ENCODE results near the gene FHOD3. TPM values are rescaled to one million over a fixed set of nuclear protein-coding genes. Genes with fewer than 3 reads are reported as not detected.
A peak's percentile ranks its signal among the peaks of the same experiment; 100 is the strongest.

The FHOD3 gene
- total and polyA plus RNA-seq, 5 experiments from 2014 or later, result not detected

- H3K36me3 Mint-ChIP-seq, result no peaks in the 10 kb centered on the region
- ATAC-seq, result no peak
- DNase-seq, result no peak
- H3K4me1 Mint-ChIP-seq, result peaks cover 0 to 4% (median 0%) of the 10 kb centered on the region in 4 donors
- no peak overlapping the region for H3K4me3 Mint-ChIP-seq
- POLR2A ChIA-PET, result no interaction called here
- no peak overlapping the region for H3K27ac Mint-ChIP-seq
- H3K9me3 Mint-ChIP-seq, result no peaks in the 10 kb centered on the region
- H3K27me3 Mint-ChIP-seq, result peaks cover 29 to 61% (median 44%) of the 10 kb centered on the region in 5 donors
Measured at GRCh38 chr18:36300211-36300610, 2.7 kb downstream of the FHOD3 start.

DNA sequence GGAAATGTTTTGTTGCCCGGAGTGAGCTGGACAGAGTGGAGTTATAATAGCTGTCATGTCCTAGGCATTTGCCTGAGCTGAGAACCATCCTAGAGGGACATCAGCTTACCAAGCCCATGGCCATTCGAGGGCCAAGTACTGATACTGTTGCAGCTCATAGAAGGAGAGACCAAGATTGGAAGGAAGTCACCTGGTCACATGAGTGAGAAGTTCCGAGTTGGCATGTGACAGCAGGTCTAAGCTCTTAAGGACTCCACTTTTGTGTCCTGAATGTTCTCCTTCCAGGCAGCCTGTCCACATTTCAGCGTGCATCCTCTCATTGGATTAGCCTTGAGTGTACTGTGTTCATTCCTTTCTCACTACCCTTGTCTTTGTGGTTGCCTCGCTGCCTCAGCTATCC, 4.4 kb downstream of the FHOD3 start:
- POLR2A ChIA-PET, result no interaction called here
- H3K27ac Mint-ChIP-seq, result no peak overlapping the region
- peaks cover 0 to 4% (median 0%) of the 10 kb centered on the region in 4 donors for H3K4me1 Mint-ChIP-seq
- no peaks in the 10 kb centered on the region for H3K36me3 Mint-ChIP-seq
- peaks cover 35 to 75% (median 57%) of the 10 kb centered on the region in 5 donors for H3K27me3 Mint-ChIP-seq
- H3K4me3 Mint-ChIP-seq, result no peak overlapping the region
- ATAC-seq (no peak), DNase-seq (no peak)
- no peaks in the 10 kb centered on the region for H3K9me3 Mint-ChIP-seq

- no peaks in the 10 kb centered on the region for H3K36me3 Mint-ChIP-seq
- no peak overlapping the region for H3K27ac Mint-ChIP-seq
- POLR2A ChIA-PET, result no interaction called here
- DNase-seq (no peak), ATAC-seq (no peak)
- peaks cover 0 to 4% (median 0%) of the 10 kb centered on the region in 4 donors for H3K4me1 Mint-ChIP-seq
- peaks cover 35 to 75% (median 59%) of the 10 kb centered on the region in 5 donors for H3K27me3 Mint-ChIP-seq
- no peak overlapping the region for H3K4me3 Mint-ChIP-seq
- H3K9me3 Mint-ChIP-seq, result no peaks in the 10 kb centered on the region
Measured at GRCh38 chr18:36302676-36303075, 5.2 kb downstream of the FHOD3 start.

GRCh38 chr18:36303211-36303844, 5.8 kb downstream of the FHOD3 start:
- peaks cover 36 to 78% (median 59%) of the 10 kb centered on the region in 5 donors for H3K27me3 Mint-ChIP-seq
- no peaks in the 10 kb centered on the region for H3K9me3 Mint-ChIP-seq
- H3K27ac Mint-ChIP-seq, result peak overlapping the region in 1 of 10 donors; percentile 53
- H3K36me3 Mint-ChIP-seq, result no peaks in the 10 kb centered on the region
- POLR2A ChIA-PET, result no interaction called here
- ATAC-seq (no peak), DNase-seq (no peak)
- no peak overlapping the region for H3K4me3 Mint-ChIP-seq
- H3K4me1 Mint-ChIP-seq, result peaks cover 0 to 4% (median 0%) of the 10 kb centered on the region in 4 donors

GRCh38 chr18:36304723-36305122, 7.2 kb downstream of the FHOD3 start:
- ATAC-seq (no peak), DNase-seq (no peak)
- POLR2A ChIA-PET, result no interaction called here
- peaks cover 32 to 81% (median 52%) of the 10 kb centered on the region in 5 donors for H3K27me3 Mint-ChIP-seq
- H3K36me3 Mint-ChIP-seq, result no peaks in the 10 kb centered on the region
- H3K27ac Mint-ChIP-seq, result no peak overlapping the region
- no peak overlapping the region for H3K4me3 Mint-ChIP-seq
- no peaks in the 10 kb centered on the region for H3K9me3 Mint-ChIP-seq
- no peaks in the 10 kb centered on the region for H3K4me1 Mint-ChIP-seq

DNA sequence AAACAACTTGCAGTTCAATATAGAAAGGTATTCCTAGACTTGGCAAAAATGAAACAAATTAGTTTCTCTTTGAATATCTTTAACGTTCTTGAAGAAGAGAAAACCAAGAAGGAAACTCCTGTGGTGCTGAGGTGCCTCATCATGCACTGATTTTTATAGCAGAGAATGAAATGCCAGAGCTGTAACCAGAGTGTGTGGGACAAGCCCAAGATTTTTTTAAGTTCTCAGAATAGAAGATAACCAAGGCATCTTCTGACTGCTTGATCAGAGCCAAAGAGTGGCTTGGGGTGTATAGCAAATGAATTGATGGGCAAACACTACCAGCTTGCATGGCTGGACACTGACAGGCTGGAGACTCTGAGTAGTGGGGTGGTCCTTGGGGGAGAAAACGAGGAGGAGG, 7.9 kb downstream of the FHOD3 start:
- no peak overlapping the region for H3K4me3 Mint-ChIP-seq
- DNase-seq (no peak), ATAC-seq (no peak)
- peaks cover 27 to 81% (median 46%) of the 10 kb centered on the region in 5 donors for H3K27me3 Mint-ChIP-seq
- H3K27ac Mint-ChIP-seq, result no peak overlapping the region
- no peaks in the 10 kb centered on the region for H3K36me3 Mint-ChIP-seq
- no peaks in the 10 kb centered on the region for H3K4me1 Mint-ChIP-seq
- POLR2A ChIA-PET, result no interaction called here
- no peaks in the 10 kb centered on the region for H3K9me3 Mint-ChIP-seq

GRCh38 chr18:36307513-36307912, 10.0 kb downstream of the FHOD3 start:
- Mint-ChIP-seq H3K9me3 (no peaks in the 10 kb centered on the region), H3K4me1 (no peaks in the 10 kb centered on the region), H3K27ac (no peak overlapping the region), H3K4me3 (no peak overlapping the region), H3K27me3 (peaks cover 33 to 86% (median 38%) of the 10 kb centered on the region in 5 donors), H3K36me3 (no peaks in the 10 kb centered on the region)
- DNase-seq (no peak), ATAC-seq (no peak)
- POLR2A ChIA-PET, result no interaction called here

- peaks cover 23 to 86% (median 31%) of the 10 kb centered on the region in 5 donors for H3K27me3 Mint-ChIP-seq
- POLR2A ChIA-PET, result no interaction called here
- no peaks in the 10 kb centered on the region for H3K36me3 Mint-ChIP-seq
- no peak overlapping the region for H3K4me3 Mint-ChIP-seq
- H3K27ac Mint-ChIP-seq, result no peak overlapping the region
- no peaks in the 10 kb centered on the region for H3K9me3 Mint-ChIP-seq
- ATAC-seq (no peak), DNase-seq (no peak)
- no peaks in the 10 kb centered on the region for H3K4me1 Mint-ChIP-seq
Measured at GRCh38 chr18:36308711-36309435, 11.4 kb downstream of the FHOD3 start.

DNA sequence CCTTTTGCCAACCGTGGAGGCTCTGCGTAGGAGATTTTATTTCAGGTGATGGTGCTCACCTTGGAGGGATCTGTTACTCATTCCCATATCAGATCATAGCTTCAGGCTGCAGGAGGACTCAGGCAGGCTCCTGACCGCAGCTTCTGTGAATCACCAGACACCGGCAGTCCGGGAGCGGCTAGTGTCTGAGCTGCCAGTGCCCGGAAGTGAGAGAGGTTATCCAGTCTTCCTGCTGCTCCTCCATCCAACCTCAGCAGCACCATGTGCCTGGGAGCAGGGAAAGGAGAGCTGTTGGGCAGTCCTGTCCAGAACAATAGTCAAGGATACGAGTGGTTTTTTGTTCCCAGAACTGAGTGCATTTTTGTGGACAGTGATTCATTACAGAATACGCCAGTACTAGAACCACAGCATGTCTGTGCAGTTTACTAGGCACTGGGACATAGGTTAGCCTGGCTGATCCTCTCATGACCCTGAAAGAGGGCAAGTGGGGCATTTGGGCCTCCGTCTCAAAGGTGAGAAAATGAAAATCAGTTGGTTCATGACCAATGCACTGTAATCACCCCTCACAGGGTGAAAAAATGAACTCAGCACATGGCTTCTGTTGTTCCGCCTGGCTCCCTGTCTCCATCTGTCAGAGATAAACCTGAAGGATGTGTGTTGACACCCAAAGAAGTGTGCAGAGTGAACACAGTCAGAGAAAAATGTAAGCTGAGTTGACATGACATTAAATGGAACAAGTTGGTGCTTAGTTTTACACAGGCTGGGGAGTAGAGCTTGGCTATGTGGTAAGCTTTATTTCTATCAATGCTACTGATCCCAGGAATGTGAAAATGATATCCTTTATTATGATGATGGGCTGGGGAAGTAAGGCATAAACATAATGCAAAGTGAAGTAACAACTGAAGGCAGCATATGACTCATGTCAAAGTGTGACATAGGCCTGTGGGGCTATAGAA, 12.2 kb downstream of the FHOD3 start:
- POLR2A ChIA-PET, result no interaction called here
- Mint-ChIP-seq H3K27me3 (peaks cover 21 to 85% (median 33%) of the 10 kb centered on the region in 5 donors), H3K36me3 (no peaks in the 10 kb centered on the region), H3K4me3 (no peak overlapping the region), H3K9me3 (no peaks in the 10 kb centered on the region), H3K4me1 (no peaks in the 10 kb centered on the region), H3K27ac (no peak overlapping the region)
- no peak for DNase-seq
- ATAC-seq, result no peak

DNA sequence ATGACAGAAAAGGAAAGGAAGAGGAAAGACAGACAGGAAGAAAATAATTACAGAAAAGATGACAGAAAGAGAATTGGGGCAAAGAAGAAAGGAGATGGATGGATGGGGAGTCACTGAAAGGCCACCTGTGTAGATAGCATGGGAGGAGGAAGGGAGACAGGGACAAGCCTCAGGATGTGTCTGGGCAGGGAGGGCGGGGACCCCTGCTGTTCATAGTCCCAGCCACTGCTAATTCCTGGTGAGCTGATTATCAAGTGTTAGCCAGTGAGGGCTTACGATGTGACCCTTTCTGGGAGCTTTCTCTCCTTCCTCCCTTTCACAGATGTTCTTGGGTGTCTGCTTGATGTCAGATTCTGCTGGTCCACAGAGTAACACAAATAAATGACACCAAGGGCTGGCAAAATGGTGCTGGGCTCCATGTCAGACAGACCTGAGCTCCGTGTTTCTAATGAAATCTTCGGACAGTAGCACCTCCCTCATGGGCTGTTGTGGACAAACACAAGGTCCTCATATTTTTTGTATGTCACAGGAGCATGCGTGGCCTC, 13.6 kb downstream of the FHOD3 start:
- DNase-seq, result no peak
- no peaks in the 10 kb centered on the region for H3K4me1 Mint-ChIP-seq
- H3K9me3 Mint-ChIP-seq, result no peaks in the 10 kb centered on the region
- no peaks in the 10 kb centered on the region for H3K36me3 Mint-ChIP-seq
- no peak for ATAC-seq
- H3K27me3 Mint-ChIP-seq, result peaks cover 21 to 71% (median 26%) of the 10 kb centered on the region in 5 donors
- H3K27ac Mint-ChIP-seq, result no peak overlapping the region
- no peak overlapping the region for H3K4me3 Mint-ChIP-seq
- POLR2A ChIA-PET, result no interaction called here

GRCh38 chr18:36312806-36313395, 15.4 kb downstream of the FHOD3 start:
- no peak overlapping the region for H3K4me3 Mint-ChIP-seq
- H3K36me3 Mint-ChIP-seq, result no peaks in the 10 kb centered on the region
- POLR2A ChIA-PET, result no interaction called here
- H3K27me3 Mint-ChIP-seq, result peaks cover 12 to 66% (median 23%) of the 10 kb centered on the region in 5 donors
- H3K27ac Mint-ChIP-seq, result no peak overlapping the region
- DNase-seq (no peak), ATAC-seq (no peak)
- no peaks in the 10 kb centered on the region for H3K4me1 Mint-ChIP-seq
- peaks cover 0 to 9% (median under 1%) of the 10 kb centered on the region in 9 donors for H3K9me3 Mint-ChIP-seq

DNA sequence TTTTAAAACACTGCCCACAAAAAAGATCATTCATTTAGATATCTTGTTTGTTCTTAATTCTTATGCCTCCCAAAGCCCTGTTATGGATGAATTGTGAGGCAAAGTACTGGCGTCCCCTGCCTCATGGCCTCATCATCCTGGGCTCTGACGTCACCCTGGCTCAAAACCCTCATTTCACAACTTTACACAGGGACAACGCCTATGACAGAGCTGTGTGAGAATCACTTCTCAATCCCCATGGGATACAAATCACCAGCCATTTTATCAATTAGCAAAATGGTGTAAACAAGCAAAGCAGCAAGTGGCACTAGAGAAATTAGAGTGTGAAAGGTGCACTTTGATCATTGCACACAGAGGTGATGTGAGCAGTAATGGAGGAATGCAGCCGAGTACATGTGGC, 16.6 kb downstream of the FHOD3 start:
- H3K4me3 Mint-ChIP-seq, result no peak overlapping the region
- peaks cover 0 to 11% (median 0%) of the 10 kb centered on the region in 3 donors for H3K36me3 Mint-ChIP-seq
- H3K9me3 Mint-ChIP-seq, result peaks cover 2 to 21% (median 12%) of the 10 kb centered on the region in 9 donors
- no peaks in the 10 kb centered on the region for H3K4me1 Mint-ChIP-seq
- ATAC-seq (no peak), DNase-seq (no peak)
- POLR2A ChIA-PET, result no interaction called here
- no peak overlapping the region for H3K27ac Mint-ChIP-seq
- H3K27me3 Mint-ChIP-seq, result peaks cover 12 to 59% (median 27%) of the 10 kb centered on the region in 5 donors

All from naive thymus-derived CD8-positive, alpha-beta T cell (primary cell).